Ectodermal cell (in vitro differentiated cells): ENCODE results near the gene SLC35E3.

ENCODE experiments used
- H3K27ac ChIP-seq: 2 replicates; pipeline ENCODE4 v1.7.0; 2013; ENCODE audit warnings: mild to moderate bottlenecking, low read depth, low read length; ENCODE audit not compliant: insufficient read depth, poor library complexity, severe bottlenecking
- H3K27me3 ChIP-seq: 2 replicates; pipeline ENCODE4 v1.7.0; 2013; ENCODE audit warnings: mild to moderate bottlenecking, low read length; ENCODE audit not compliant: insufficient read depth, control insufficient read depth, poor library complexity, severe bottlenecking
- H3K36me3 ChIP-seq: one replicate; pipeline ENCODE4 v1.7.0; 2013; ENCODE audit warnings: low read length; ENCODE audit not compliant: control insufficient read depth, insufficient read depth
- H3K4me1 ChIP-seq: one replicate; pipeline ENCODE4 v1.7.0; 2013; ENCODE audit warnings: low read length; ENCODE audit not compliant: control insufficient read depth, insufficient read depth
- H3K4me3 ChIP-seq: 2 replicates; pipeline ENCODE4 v1.7.0; 2013; ENCODE audit warnings: low read depth, low read length, control low read depth; ENCODE audit not compliant: insufficient read depth
- H3K9me3 ChIP-seq: 2 replicates; pipeline ENCODE4 v1.7.0; 2013; ENCODE audit warnings: mild to moderate bottlenecking, low read length, moderate library complexity; ENCODE audit not compliant: control insufficient read depth
- WGBS, 2 experiments: methylation state at CpG; one replicate each; pipeline ENCODE4 v1.1.7; 2013; ENCODE audit warnings: missing lambda C conversion rate in 2 of 2; 5-methylcytosine and 5-hydroxymethylcytosine counted together

Gene SLC35E3

DNA sequence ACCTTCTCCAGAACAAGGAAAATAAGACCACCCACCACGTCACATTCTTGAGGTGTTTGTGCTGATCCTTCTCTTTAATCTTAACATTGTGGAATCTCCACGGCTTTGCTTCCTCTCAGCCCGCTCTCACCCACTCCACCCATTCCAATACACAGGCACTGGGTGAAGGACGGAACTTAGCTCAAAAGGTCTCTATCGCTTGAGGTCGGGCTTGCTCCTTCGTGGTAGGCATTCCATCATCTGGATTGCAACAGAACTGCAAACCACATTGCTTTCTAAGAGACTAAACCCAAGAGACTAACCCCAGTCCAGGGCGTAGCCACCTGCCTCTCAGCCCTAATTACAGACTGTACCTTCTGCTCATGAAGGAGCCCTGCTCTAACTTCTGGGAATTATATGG, 38.0 kb downstream of the SLC35E3 start:
- no peaks in the 10 kb centered on the region for H3K4me1 ChIP-seq
- H3K27ac ChIP-seq = no peak overlapping the region
- no peaks in the 10 kb centered on the region for H3K27me3 ChIP-seq
- H3K4me3 ChIP-seq = no peak overlapping the region
- no peaks in the 10 kb centered on the region for H3K36me3 ChIP-seq
- 87 to 88% methylated on average over 8 of the region's 8 CpGs for WGBS, 2 experiments
- no peaks in the 10 kb centered on the region for H3K9me3 ChIP-seq

DNA sequence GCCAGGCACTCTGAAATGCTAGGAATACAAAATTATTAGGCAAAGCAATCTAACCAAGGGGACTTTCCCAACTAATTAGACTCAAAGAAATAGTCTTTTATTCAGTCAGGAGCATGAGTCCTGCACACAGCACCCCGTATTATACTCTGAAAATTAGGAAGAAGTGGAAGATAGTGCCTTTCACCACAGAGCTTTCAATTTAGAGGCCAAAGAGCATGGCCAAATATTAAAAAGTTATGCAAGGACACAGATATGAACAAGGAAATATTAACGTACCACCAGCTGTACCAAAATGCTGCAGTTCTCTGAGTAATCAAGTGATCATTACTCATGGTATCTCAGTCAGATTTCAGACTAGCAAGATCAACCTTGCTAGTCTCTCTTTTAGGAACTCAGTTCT, 39.4 kb downstream of the SLC35E3 start:
- Histone ChIP-seq H3K27me3 (no peaks in the 10 kb centered on the region), H3K36me3 (no peaks in the 10 kb centered on the region), H3K9me3 (no peaks in the 10 kb centered on the region), H3K27ac (no peak overlapping the region), H3K4me1 (no peaks in the 10 kb centered on the region), H3K4me3 (no peak overlapping the region)
- 90 to 93% methylated on average over 2 of the region's 2 CpGs for WGBS, 2 experiments

DNA sequence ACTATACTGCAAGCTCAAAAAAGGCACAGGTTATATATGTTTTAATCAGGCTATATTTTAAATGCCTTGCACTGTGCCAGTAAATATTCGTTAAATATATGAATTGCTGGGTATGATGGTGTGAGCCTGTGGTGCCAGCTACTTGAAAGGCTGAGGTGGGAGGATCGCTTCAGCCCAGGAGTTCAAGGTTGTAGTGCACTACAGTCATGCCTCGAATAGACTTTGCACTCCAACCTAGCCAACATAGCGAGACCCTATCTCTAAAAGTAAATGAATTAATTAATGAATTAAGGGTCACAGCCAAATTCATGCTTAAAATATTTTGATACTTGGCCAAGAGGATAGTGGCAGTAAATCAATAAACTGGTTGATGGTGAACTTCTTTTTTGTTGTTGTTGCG, 39.8 kb downstream of the SLC35E3 start:
- Histone ChIP-seq H3K4me3 (no peak overlapping the region), H3K36me3 (no peaks in the 10 kb centered on the region), H3K9me3 (no peaks in the 10 kb centered on the region), H3K27ac (no peak overlapping the region), H3K27me3 (no peaks in the 10 kb centered on the region), H3K4me1 (no peaks in the 10 kb centered on the region)
- 94 to 95% methylated on average over 4 to 5 of the region's 5 CpGs for WGBS, 2 experiments

DNA sequence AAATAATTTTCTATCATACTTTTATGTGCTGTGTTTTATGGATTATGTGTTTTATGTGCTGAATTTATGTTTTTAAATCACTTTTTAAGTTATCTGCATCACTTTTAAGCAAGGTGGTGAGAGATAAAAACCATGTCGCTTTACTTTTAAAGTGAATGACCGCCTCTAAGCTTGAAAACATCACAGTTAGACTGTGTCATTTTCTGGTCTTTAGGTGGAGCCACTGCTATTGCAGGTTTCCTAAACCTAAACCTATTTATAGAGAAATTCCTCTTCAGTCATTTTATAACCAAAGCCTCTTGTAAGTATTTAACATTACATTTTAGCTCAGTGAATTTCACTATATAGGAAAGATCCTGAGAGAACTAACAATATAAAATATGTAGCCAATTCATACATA, 41.0 kb downstream of the SLC35E3 start:
- H3K27me3 ChIP-seq = no peaks in the 10 kb centered on the region
- no peak overlapping the region for H3K4me3 ChIP-seq
- no peaks in the 10 kb centered on the region for H3K4me1 ChIP-seq
- no peaks in the 10 kb centered on the region for H3K9me3 ChIP-seq
- no peak overlapping the region for H3K27ac ChIP-seq
- WGBS, 2 experiments = 100% methylated on average over 2 of the region's 2 CpGs
- H3K36me3 ChIP-seq = no peaks in the 10 kb centered on the region

DNA sequence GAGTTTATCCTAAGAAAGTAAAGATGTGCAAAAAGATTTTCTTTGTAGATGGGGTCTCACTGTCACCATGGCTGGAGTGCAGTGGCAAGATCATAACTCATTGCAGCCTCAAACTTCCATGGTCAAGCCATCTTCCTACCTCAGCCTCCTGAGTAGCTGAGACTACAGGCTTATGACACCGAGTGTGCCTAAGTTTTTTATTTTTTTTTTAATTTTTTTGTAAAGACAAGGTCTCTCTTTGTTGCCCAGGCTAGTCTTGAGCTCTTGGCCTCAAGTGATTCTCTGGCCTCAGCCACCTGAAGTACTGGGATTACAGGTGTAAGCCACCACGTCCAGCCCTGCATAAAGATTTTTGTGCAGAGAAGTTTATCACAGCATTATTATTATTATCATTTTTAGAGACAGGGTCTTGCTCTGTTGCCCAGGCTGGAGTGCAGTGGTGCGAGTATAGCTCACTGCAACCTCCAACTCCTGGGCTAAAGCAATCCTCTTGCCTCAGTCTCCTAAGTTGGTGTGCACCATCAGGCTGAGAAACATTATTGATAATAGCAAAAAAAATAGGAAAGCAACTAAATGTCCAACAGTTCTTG, 42.7 kb downstream of the SLC35E3 start:
- Histone ChIP-seq H3K36me3 (no peaks in the 10 kb centered on the region), H3K4me3 (no peak overlapping the region), H3K27ac (no peak overlapping the region), H3K4me1 (no peaks in the 10 kb centered on the region), H3K9me3 (no peaks in the 10 kb centered on the region), H3K27me3 (no peaks in the 10 kb centered on the region)
- 87 to 94% methylated on average over 3 of the region's 3 CpGs for WGBS, 2 experiments

DNA sequence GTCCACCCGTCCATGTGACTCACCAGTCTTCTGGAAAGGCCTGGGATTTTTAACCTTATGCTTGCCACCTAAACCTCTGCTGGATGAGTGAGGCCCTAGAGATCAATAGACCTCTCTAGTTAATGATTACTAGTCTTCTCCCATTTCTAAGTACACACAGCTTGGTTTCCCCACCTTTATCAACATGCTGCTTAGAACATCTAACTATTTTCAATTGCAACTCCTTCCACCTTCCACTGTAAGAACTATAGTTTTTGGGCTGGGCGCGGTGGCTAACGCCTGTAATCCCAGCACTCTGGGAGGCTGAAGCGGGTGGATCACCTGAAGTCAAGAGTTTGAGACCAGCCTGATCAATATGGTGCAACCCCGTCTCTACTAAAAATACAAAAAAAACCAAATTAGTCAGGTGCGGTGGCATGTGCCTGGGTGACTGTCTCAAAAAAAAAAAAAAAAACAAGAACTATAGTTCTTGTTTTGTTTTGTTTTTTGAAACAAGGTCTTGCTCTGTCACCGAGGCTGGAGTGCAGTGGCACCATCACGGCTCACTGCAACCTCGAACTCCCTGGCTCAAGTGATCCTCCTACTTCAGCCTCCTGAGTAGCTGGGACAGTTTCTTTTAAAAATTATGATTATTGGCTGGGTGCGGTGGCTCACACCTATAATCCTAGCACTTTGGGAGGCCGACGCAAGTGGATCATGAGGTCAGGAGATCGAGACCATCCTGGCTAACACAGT, 43.3 kb downstream of the SLC35E3 start:
- H3K4me1 ChIP-seq = no peaks in the 10 kb centered on the region
- no peak overlapping the region for H3K4me3 ChIP-seq
- no peak overlapping the region for H3K27ac ChIP-seq
- H3K27me3 ChIP-seq = no peaks in the 10 kb centered on the region
- no peaks in the 10 kb centered on the region for H3K9me3 ChIP-seq
- no peaks in the 10 kb centered on the region for H3K36me3 ChIP-seq
- WGBS, 2 experiments = 95% methylated on average over 12 to 14 of the region's 14 CpGs

DNA sequence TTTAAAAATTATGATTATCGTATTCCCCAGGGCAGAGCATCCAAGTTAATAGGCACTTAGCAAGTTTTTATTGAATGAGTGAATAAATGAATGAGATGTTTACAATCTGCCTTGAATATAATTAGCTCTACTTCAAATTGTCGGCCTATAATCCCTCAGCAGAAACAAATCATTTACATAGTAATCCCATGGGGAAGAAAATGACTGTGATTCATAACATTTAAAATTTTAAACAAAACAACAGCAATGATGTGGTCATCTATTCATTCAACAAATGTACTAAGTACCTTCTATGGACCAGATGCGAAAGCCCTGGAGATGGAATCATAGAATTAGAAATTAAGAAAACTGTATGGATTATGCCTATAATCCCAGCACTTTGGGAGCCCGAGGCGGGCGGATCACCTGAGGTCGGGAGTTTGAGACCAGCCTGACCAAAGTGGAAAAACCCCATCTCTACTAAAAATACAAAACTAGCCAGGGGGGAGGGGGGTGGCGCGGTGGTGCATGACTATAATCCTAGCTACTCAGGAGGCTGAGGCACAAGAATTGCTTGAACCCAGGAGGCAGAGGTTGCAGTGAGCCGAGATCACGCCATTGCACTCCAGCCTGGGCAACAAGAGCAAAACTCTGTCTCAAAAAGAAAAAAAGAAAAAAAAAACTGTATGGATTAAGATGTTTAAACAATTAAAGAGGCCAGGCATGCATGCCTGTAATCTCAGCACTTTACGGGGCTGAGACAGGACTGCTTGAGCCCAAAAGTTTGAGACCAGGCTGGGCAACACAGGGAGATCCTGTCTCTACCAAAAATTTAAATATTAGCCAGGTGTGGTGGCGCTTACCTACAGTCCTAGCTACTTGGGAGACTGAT, 44.3 kb downstream of the SLC35E3 start:
- WGBS, 2 experiments = 93 to 94% methylated on average over 8 to 13 of the region's 13 CpGs
- Histone ChIP-seq H3K9me3 (no peaks in the 10 kb centered on the region), H3K4me3 (no peak overlapping the region), H3K27me3 (no peaks in the 10 kb centered on the region), H3K4me1 (no peaks in the 10 kb centered on the region), H3K36me3 (no peaks in the 10 kb centered on the region), H3K27ac (no peak overlapping the region)

DNA sequence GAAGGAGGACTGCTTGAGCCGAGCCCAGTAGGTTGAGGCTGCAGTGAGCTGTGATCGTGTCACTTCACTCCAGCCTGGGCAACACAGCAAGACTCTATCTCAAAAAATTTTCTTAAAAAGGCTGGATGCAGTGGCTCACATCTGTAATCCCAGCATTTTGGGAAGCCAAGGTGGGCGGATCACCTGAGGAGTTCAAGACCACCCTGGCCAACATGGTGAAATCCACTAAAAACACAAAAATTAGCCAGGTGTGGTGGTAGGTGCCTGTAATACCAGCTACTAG, 44.9 kb downstream of the SLC35E3 start:
- 60 to 64% methylated on average over 3 of the region's 3 CpGs for WGBS, 2 experiments
- Histone ChIP-seq H3K9me3 (no peaks in the 10 kb centered on the region), H3K4me1 (no peaks in the 10 kb centered on the region), H3K27ac (no peak overlapping the region), H3K36me3 (no peaks in the 10 kb centered on the region), H3K4me3 (no peak overlapping the region), H3K27me3 (no peaks in the 10 kb centered on the region)

DNA sequence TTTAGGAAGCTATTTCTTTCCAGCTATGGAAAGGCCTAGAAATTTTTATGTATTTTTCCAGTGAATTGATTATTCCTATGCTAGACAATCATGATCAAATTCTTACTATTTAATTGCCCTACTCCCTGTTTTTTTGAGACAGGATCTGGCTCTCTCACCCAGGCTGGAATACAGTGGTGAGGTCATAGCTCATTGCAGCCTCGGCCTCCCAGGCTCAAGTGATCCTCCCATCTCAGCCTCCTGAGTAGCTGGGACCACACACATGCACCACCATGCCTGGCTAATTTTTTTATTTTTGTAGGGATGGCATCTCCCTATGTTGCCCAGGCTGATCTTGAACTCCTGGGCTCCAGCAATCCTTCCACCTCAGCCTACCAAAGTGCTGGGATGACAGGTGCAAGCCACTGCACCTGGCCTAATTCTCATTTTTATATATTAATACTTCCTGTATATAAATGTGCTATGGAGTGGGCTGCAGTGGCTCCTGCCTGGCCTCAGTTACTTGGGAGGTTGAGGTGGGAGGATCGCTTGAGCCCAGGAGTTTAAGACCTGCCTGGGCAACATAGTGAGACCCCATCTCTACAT, 46.0 kb downstream of the SLC35E3 start:
- H3K9me3 ChIP-seq = no peaks in the 10 kb centered on the region
- 96 to 100% methylated on average over 1 of the region's 2 CpGs for WGBS, 2 experiments
- no peaks in the 10 kb centered on the region for H3K27me3 ChIP-seq

DNA sequence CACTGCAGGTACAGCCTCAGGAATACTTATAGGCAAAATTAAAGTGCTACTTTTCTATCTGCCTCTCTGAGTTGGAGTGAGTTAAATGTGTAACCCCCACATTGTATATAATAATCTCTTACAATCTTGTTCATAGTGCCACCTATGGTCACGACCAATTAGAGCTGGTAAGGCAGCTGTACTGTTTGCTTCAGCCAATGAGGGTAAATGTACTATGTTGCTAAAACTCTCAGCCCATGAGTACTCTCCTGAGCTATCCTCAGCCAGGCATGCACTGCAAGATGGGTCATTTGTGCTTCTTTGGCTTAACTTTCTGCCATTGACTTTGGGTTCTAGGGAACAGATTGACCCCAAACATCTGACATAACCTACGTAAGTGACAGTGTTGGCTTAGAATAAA, 47.0 kb downstream of the SLC35E3 start:
- no peaks in the 10 kb centered on the region for H3K27me3 ChIP-seq
- no peaks in the 10 kb centered on the region for H3K36me3 ChIP-seq
- no peak overlapping the region for H3K4me3 ChIP-seq
- H3K27ac ChIP-seq = no peak overlapping the region
- WGBS, 2 experiments = 70 to 77% methylated on average over 2 of the region's 2 CpGs
- H3K4me1 ChIP-seq = no peaks in the 10 kb centered on the region
- H3K9me3 ChIP-seq = no peaks in the 10 kb centered on the region

More for the DNA sequence above, 46.0 kb downstream of the SLC35E3 start:
- Histone ChIP-seq H3K4me1 (no peaks in the 10 kb centered on the region), H3K36me3 (no peaks in the 10 kb centered on the region), H3K4me3 (no peak overlapping the region), H3K27ac (no peak overlapping the region)
